LNCAP (cell line): Measurements from ENCODE around the gene UBE2J1.

Source experiments
- CTCF ChIP-seq: fragments of 450-650 bp; IDR thresholded peaks from 2 replicates; pipeline ENCODE4 v1.5.1; 2017; ENCODE audit warnings: mild to moderate bottlenecking

Gene UBE2J1

GRCh38 chr6:89302936-89303335 is 49.6 kb downstream of the UBE2J1 start:
- TF ChIP-seq CTCF: no peak

- no peak for TF ChIP-seq CTCF
Measured at GRCh38 chr6:89302195-89302770, 50.2 kb downstream of the UBE2J1 start.

GRCh38 chr6:89301586-89302194 is 50.8 kb downstream of the UBE2J1 start:
- no peak for TF ChIP-seq CTCF

- no peak for TF ChIP-seq CTCF
Measured at GRCh38 chr6:89299466-89299850, 53.1 kb downstream of the UBE2J1 start.

GRCh38 chr6:89298680-89299465 is 53.6 kb downstream of the UBE2J1 start:
- TF ChIP-seq CTCF: no peak

- TF ChIP-seq CTCF: no peak
Measured at GRCh38 chr6:89297695-89298351, 54.7 kb downstream of the UBE2J1 start.

- no peak for TF ChIP-seq CTCF
Measured at GRCh38 chr6:89295981-89296380, 56.5 kb downstream of the UBE2J1 start.
